H9 (cell line): ENCODE results near the gene HIC1. TPM values are rescaled to one million over a fixed set of nuclear protein-coding genes. Genes with fewer than 3 reads are reported as not detected.

Experiments used
- DNase-seq: peaks from one replicate; pipeline ENCODE4 v3.0.0-alpha.2; 2017
- H2AFZ ChIP-seq: one replicate; pipeline ENCODE4 v1.6.1; 2013; ENCODE audit warnings: mild to moderate bottlenecking, low read length, control low read depth, moderate library complexity
- H2AK5ac ChIP-seq: 2 replicates; pipeline ENCODE4 v1.6.1; 2013; ENCODE audit warnings: low read length, control low read depth, mixed read lengths; ENCODE audit not compliant: insufficient read length
- H2BK120ac ChIP-seq: one replicate; pipeline ENCODE4 v1.6.1; 2013; ENCODE audit warnings: low read depth, mild to moderate bottlenecking, low read length, control low read depth, inconsistent platforms; ENCODE audit not compliant: poor library complexity, severe bottlenecking
- H2BK12ac ChIP-seq: 2 replicates; pipeline ENCODE4 v1.6.1; 2013; ENCODE audit warnings: low read length, control low read depth, mixed read lengths, low read depth; ENCODE audit not compliant: insufficient read length
- H2BK15ac ChIP-seq: 2 replicates; pipeline ENCODE4 v1.6.1; 2013; ENCODE audit warnings: low read depth, low read length, control low read depth
- H2BK20ac ChIP-seq: one replicate; pipeline ENCODE4 v1.6.1; 2013; ENCODE audit warnings: low read depth, mild to moderate bottlenecking, low read length, control low read depth, inconsistent platforms; ENCODE audit not compliant: poor library complexity, severe bottlenecking
- H2BK5ac ChIP-seq: 2 replicates; pipeline ENCODE4 v1.6.1; 2013; ENCODE audit warnings: low read length, control low read depth, mixed read lengths; ENCODE audit not compliant: insufficient read length
- H3K14ac ChIP-seq: 2 replicates; pipeline ENCODE4 v1.6.1; 2013; ENCODE audit warnings: low read length, control low read depth; ENCODE audit not compliant: insufficient read depth
- H3K18ac ChIP-seq: 2 replicates; pipeline ENCODE4 v1.6.1; 2013; ENCODE audit warnings: low read depth, mild to moderate bottlenecking, mixed read lengths, low read length, control low read depth; ENCODE audit not compliant: insufficient read length
- H3K23ac ChIP-seq: 2 replicates; pipeline ENCODE4 v1.6.1; 2013; ENCODE audit warnings: low read length, control low read depth, mixed read lengths, low read depth; ENCODE audit not compliant: insufficient read length
- H3K23me2 ChIP-seq: 2 replicates; pipeline ENCODE4 v1.6.1; 2013; ENCODE audit warnings: low read depth, mild to moderate bottlenecking, mixed read lengths, low read length, control low read depth; ENCODE audit not compliant: insufficient read length, poor library complexity, severe bottlenecking
- H3K27ac ChIP-seq: 2 replicates; pipeline ENCODE4 v1.5.1; 2013; ENCODE audit warnings: low read length, control low read depth, mixed read lengths, low read depth; ENCODE audit not compliant: insufficient read length
- H3K27me3 ChIP-seq: 2 replicates; pipeline ENCODE4 v1.6.1; 2013; ENCODE audit warnings: low read length, control low read depth, inconsistent platforms; ENCODE audit not compliant: insufficient read depth
- H3K4ac ChIP-seq: 2 replicates; pipeline ENCODE4 v1.6.1; 2013; ENCODE audit warnings: low read depth, mild to moderate bottlenecking, control low read depth, inconsistent platforms, low read length, moderate library complexity
- H3K4me1 ChIP-seq: 2 replicates; pipeline ENCODE4 v1.6.1; 2013; ENCODE audit warnings: low read length, control low read depth, inconsistent platforms; ENCODE audit not compliant: insufficient read depth
- H3K4me2 ChIP-seq: 2 replicates; pipeline ENCODE4 v1.6.1; 2013; ENCODE audit warnings: low read length, control low read depth, mixed read lengths; ENCODE audit not compliant: insufficient read length, insufficient read depth
- H3K56ac ChIP-seq: 2 replicates; pipeline ENCODE4 v1.6.1; 2013; ENCODE audit warnings: low read depth, mild to moderate bottlenecking, mixed read lengths, low read length, control low read depth; ENCODE audit not compliant: insufficient read length
- H3K79me1 ChIP-seq: 2 replicates; pipeline ENCODE4 v1.6.1; 2013; ENCODE audit warnings: low read depth, mild to moderate bottlenecking, moderate library complexity, low read length, control low read depth, inconsistent platforms; ENCODE audit not compliant: insufficient read depth, poor library complexity, severe bottlenecking
- H3K79me2 ChIP-seq: 2 replicates; pipeline ENCODE4 v1.6.1; 2013; ENCODE audit warnings: low read length, control low read depth, inconsistent platforms; ENCODE audit not compliant: insufficient read depth
- H3K9ac ChIP-seq: 2 replicates; pipeline ENCODE4 v1.6.1; 2013; ENCODE audit warnings: low read length, control low read depth, mixed read lengths; ENCODE audit not compliant: insufficient read length; ENCODE audit errors: extremely low read depth
- H3K9me3 ChIP-seq: one replicate; pipeline ENCODE4 v1.6.1; 2013; ENCODE audit warnings: low read depth, low read length, inconsistent platforms; ENCODE audit not compliant: control insufficient read depth
- H3T11ph ChIP-seq: one replicate; pipeline ENCODE4 v1.6.1; 2013; ENCODE audit warnings: mild to moderate bottlenecking, low read length, control low read depth, inconsistent platforms
- H4K20me1 ChIP-seq: one replicate; pipeline ENCODE4 v1.6.1; 2013; ENCODE audit not compliant: control insufficient read depth, insufficient read length, insufficient read depth
- H4K5ac ChIP-seq: 2 replicates; pipeline ENCODE4 v1.6.1; 2013; ENCODE audit warnings: low read depth, mild to moderate bottlenecking, mixed read lengths, low read length, control low read depth; ENCODE audit not compliant: insufficient read length
- H4K8ac ChIP-seq: replicated peaks from 2 replicates; pipeline ENCODE4 v1.6.1; 2013; ENCODE audit warnings: low read length, control low read depth, mixed read lengths, low read depth; ENCODE audit not compliant: insufficient read length
- H4K91ac ChIP-seq: 2 replicates; pipeline ENCODE4 v1.6.1; 2013; ENCODE audit warnings: low read depth, mild to moderate bottlenecking, moderate library complexity, mixed read lengths, low read length, control low read depth; ENCODE audit not compliant: insufficient read length
- H3K27ac Mint-ChIP-seq, 3 experiments: 2 replicates in 2 of 3; 3 replicates in 1 of 3; pipeline ENCODE4 v1.8.0; 2020 to 2021; ENCODE audit warnings: mixed read lengths in 3 of 3, mild to moderate bottlenecking in 1 of 3, moderate library complexity in 1 of 3
- H3K27me3 Mint-ChIP-seq: 2 replicates; pipeline ENCODE4 v1.8.0; 2021; ENCODE audit warnings: low read depth, mild to moderate bottlenecking, moderate library complexity, mixed read lengths
- H3K36me3 Mint-ChIP-seq, 3 experiments: 2 replicates in 2 of 3; 3 replicates in 1 of 3; pipeline ENCODE4 v1.8.0; 2020 to 2021; ENCODE audit warnings: low read depth in 3 of 3, mixed read lengths in 3 of 3; ENCODE audit not compliant: insufficient read depth in 1 of 3
- H3K4me1 Mint-ChIP-seq, 2 experiments: 2 replicates each; pipeline ENCODE4 v1.8.0; 2020; ENCODE audit warnings: mixed read lengths in 2 of 2
- H3K4me3 Mint-ChIP-seq, 2 experiments: 2 replicates in 1 of 2; 3 replicates in 1 of 2; pipeline ENCODE4 v1.8.0; 2020 to 2021; ENCODE audit warnings: mild to moderate bottlenecking in 2 of 2, mixed read lengths in 2 of 2, moderate library complexity in 1 of 2
- H3K9me3 Mint-ChIP-seq, 2 experiments: 2 replicates in 1 of 2; 3 replicates in 1 of 2; pipeline ENCODE4 v1.8.0; 2020; ENCODE audit warnings: mild to moderate bottlenecking in 2 of 2, mixed read lengths in 2 of 2, moderate library complexity in 1 of 2
- CTCF ChIP-seq: fragments of 200-600 bp; sonication (generic); conservative IDR thresholded peaks from 3 replicates; pipeline ENCODE4 v1.8.0; 2021; ENCODE audit warnings: antibody characterized with exemption, mild to moderate bottlenecking
- WGBS: extraction: QIAGEN DNeasy Blood & Tissue Kit; methylation state at CpG from one replicate; pipeline ENCODE4 v1.1.7; 2013; ENCODE audit warnings: missing lambda C conversion rate, low lambda C conversion rate, mixed read lengths; ENCODE audit not compliant: insufficient read length; ENCODE audit errors: extremely low coverage; 5-methylcytosine and 5-hydroxymethylcytosine counted together
- total RNA-seq: library from RNA; stranded (reverse); gene quantifications from 2 replicates; pipeline ENCODE4 v1.2.1, GENCODE V29; 2021

Gene HIC1
- total RNA-seq, 1 experiment from 2014 or later = 1.8 TPM

- no peaks in the 10 kb centered on the region; a peak in 2 of 7 replicates for H3K36me3 Mint-ChIP-seq
- Histone ChIP-seq H2BK15ac (no peak overlapping the region), H2BK20ac (no peak overlapping the region), H4K91ac (no peak overlapping the region), H3K9me3 (no peaks in the 10 kb centered on the region), H3K9ac (no peak overlapping the region), H2BK5ac (no peak overlapping the region), H3K27ac (no peak overlapping the region), H3K23me2 (peaks cover 6% of the 10 kb centered on the region), H3K4ac (no peak overlapping the region), H2AK5ac (no peak overlapping the region), H3K79me2 (no peaks in the 10 kb centered on the region), H2AFZ (no peak overlapping the region), H3K27me3 (peaks cover 58% of the 10 kb centered on the region), H4K20me1 (peaks cover 4% of the 10 kb centered on the region), H2BK120ac (no peak overlapping the region), H3K18ac (no peak overlapping the region), H3T11ph (no peak overlapping the region), H2BK12ac (no peak overlapping the region), H4K8ac (no peak overlapping the region), H3K56ac (no peak overlapping the region), H3K4me2 (peak overlapping the region; percentile 17), H3K14ac (no peak overlapping the region), H3K4me1 (no peaks in the 10 kb centered on the region), H3K79me1 (no peaks in the 10 kb centered on the region), H3K23ac (no peak overlapping the region), H4K5ac (no peak overlapping the region)
- WGBS = no CpG with 5 or more reads among the region's 14 CpGs
- H3K4me3 Mint-ChIP-seq = peak overlapping the region in 1 of 2 experiments; percentile 56; a peak in 3 of 5 replicates
- H3K27ac Mint-ChIP-seq = no peak overlapping the region
- H3K4me1 Mint-ChIP-seq = peaks cover 8 to 11% of the 10 kb centered on the region in 2 experiments; a peak in 3 of 4 replicates
- H3K9me3 Mint-ChIP-seq = no peaks in the 10 kb centered on the region
- no peak for DNase-seq
- H3K27me3 Mint-ChIP-seq = peaks cover 69% of the 10 kb centered on the region
- TF ChIP-seq CTCF = no peak
Measured at GRCh38 chr17:2051933-2052559, 2.9 kb upstream of the HIC1 start.
